Activated CD8-positive, alpha-beta memory T cell treated with anti-CD3 and anti-CD28 coated beads, Interleukin-2, amount 50 U/mL, for 48 hours (primary cell): ENCODE results near the gene FRY.

ENCODE experiments used
- DNase-seq: peaks from one replicate; pipeline ENCODE4 v3.0.0-alpha.2; 2020

The FRY gene

GRCh38 chr13:32228330-32229041, 196.9 kb downstream of the FRY start:
- no peak for DNase-seq

- DNase-seq: no peak
These were observed 197.9 kb downstream of the FRY start for GRCh38 chr13:32229443-32229842.

DNA sequence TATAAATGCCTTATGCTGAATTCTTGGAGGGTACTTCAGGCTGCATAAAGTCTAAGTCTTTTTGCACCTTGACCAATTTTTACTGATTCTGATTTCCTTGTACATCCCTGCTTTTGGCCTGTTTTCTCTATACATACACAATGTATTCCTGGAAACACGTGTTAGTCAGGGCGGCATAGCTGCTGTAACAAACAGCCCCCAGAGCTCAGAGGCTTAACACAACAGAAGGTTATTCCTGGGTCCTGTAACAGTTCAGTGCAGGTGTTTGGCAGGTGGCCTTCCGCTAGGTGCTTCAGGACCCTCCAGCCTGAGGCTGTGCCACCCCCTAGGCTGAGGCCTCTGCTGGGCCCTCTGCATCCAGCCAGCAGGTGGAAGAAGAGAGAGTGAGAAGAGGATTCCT, 200.7 kb downstream of the FRY start:
- DNase-seq: no peak

DNA sequence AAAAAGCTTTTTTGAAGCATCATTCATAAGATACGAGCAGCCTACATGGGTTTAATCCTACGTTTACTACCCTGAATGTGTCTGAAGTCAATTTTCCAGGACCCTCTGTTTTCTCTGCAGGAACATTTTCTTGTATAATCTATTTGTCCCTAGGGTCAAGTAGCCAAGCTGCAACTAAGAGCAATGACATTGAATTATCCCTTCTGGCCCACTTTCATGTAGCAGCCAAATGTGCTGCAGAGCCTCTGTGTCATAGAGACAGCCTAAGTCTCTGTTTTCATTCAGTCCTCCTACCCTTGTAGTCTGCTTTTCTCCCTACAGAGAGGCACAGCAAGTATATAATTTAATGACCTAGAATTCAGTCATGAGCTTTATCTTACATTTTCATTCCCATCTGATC, 201.5 kb downstream of the FRY start:
- no peak for DNase-seq

DNA sequence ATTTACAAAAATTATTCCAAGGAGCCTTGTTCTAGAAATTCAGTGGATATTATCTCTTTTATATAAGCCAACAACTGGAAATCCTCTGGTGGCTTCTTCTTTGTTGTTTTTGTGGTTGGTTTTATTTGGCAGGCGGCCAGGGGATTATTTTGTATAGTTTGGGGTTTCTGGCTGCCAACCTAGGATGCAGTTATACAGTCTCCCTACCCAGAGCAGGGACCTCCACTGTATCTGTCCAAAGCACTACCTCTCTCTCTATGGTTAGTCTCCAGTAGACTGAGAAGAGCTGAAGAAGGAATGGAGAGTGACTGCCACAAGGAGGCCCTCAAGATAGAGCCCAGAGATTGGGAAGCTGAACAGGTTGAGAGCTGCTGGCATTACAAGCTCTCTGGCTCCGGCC, 203.3 kb downstream of the FRY start:
- DNase-seq: no peak

DNA sequence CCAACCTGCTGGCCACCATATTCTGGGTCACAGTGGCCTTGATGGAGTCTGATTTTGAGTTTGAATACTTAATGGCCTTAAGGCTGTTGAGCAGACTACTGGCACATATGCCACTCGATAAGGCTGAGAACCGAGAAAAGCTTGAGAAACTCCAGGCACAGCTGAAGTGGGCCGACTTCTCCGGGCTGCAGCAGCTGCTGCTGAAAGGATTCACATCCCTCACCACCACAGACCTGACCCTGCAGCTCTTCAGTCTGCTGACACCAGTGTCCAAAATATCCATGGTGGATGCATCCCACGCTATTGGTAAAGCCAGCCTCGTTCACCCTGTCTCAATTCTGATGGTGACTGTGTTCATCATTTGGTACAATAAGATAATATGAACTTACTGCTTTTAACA, 206.1 kb downstream of the FRY start:
- DNase-seq: no peak

DNA sequence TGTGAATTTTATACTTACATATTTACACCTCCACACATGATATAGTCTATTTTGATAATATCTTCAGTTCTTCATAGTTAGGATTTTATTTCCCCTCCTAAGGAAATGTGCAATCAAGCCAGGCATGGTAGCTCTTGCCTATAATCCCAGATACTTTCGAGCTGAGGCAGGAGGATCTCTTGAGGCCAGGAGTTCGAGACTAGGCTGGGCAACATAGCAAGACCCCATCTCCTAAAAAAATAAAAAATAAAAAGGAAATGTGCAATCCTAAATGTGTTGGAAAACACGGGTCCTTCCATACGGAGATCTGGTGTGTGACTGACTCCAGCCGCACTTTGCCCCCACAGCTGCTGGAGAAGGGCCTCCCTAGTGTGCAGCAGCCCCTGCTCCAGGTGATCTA, 212.1 kb downstream of the FRY start:
- no peak for DNase-seq

DNA sequence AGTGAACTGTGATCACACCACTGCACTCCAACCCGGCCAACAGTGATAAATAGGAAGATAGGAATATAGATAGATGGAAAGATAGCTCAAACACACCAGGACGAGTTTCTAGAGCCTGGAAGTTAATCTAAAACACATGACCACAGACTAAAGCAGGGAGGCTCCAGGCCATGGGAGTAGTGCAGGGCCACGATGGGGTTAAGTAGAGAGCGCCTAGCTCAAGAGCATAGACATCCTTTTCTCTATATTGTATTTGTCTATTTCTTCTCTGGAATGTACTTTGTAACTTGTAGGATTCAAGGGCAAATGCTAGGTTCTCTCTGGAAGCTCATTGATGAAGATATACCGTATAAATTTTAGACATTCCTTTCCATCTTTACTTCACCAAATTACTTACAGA, 214.0 kb downstream of the FRY start:
- DNase-seq: no peak

- peak; percentile 57 for DNase-seq
These were observed 214.9 kb downstream of the FRY start for GRCh38 chr13:32246468-32246867.

DNA sequence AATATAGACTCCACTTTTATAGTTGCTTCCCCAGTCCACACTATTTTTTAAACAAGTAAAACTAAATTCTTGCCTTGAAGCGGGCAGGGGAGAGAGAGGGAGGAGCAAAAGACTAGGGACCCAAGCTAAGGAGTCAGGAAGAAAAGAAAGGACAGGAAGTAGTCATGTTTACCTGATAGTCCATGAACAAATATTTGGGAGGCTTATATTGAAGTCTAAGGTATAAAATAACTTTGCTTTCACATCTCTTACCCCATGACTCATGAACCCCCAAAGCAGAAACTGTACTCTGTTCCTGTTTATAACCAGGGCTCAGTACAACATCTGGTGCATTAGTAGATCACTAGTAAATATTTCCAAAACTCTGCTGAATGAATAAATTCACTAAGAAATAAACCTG, 216.3 kb downstream of the FRY start:
- no peak for DNase-seq

DNA sequence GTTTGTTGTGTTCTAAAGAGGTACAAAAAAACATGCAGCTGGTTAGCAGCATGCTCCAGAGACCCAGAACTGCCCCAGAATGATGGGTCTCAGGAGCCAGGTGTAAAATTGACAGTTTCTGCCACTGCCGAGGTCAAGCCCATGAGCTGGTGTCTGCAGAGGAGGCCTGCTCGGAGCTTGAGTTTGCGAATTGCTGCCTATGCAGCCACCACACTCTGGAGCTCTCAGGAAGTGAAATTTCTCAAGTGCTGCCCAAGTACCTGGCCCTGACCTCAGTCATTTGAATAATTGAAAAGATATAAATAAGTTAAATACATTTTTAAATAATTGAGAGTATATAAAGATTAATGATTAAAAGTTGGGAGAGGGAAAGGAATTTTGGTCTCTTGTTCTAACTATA, 217.2 kb downstream of the FRY start:
- no peak for DNase-seq

GRCh38 chr13:32252812-32253438, 221.4 kb downstream of the FRY start:
- DNase-seq: no peak

DNA sequence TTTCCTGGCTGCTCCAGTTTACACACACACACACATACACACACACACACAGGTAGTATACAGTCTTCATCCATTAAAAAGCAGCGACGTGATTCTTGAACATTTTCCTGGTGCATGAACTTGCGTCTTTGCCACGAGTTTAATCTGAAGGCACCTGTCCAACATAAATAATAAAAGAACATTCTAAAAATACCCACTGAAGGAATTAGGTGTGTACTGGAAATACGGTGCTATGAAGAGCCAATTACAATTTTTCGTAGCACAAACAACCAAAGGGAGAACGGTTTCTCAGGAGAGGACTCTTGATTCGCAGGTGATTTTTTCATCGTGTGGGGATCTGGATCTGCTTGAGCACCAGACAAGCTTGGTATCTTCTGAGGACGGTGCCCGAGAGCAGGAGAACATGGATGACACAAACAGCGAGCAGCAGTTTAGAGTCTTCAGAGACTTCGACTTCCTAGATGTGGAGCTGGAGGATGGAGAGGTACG, 222.4 kb downstream of the FRY start:
- no peak for DNase-seq

- DNase-seq: no peak
These were observed 222.8 kb downstream of the FRY start for GRCh38 chr13:32254416-32254815.

DNA sequence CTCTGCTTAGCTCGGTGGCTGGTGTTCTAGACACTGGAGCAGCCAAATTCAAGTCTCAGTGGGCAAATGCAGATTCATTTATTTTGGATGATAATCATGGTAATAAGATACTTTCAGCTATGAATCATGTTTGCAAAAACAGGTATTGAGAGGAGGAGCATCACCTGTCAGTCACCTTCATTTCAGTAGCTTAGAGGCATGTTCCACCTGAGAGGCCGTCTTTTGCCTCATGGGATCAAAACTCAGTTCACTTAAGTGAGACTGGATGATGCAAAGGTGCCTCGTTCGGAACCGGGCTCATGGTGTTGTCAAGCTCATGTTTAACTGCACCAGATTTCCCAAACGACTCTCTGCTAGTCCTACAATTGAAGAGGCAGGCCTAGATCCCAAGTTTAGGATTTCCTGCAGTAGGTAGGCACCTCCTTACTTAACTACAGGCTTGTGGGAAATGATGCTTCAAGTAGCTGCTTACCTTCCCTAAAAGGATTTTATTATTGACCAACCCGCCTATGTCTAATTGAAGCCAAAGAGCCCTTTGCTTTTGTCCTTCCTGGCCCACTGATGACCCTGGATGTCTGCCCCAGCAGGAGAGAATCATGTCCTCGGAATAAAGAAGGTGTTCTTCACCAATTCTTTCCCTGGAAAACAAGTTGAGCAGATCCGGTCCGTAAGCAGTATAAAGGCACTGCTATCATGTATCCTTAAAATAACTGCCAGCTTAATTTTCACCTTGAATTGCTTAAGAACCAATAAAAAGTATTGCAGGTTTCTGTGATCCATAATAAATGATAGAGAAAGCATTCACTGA, 223.5 kb downstream of the FRY start:
- no peak for DNase-seq

GRCh38 chr13:32255724-32256109, 224.1 kb downstream of the FRY start:
- DNase-seq: no peak

GRCh38 chr13:32256243-32256642, 224.7 kb downstream of the FRY start:
- DNase-seq: no peak

GRCh38 chr13:32257649-32258048, 226.1 kb downstream of the FRY start:
- DNase-seq: no peak

DNA sequence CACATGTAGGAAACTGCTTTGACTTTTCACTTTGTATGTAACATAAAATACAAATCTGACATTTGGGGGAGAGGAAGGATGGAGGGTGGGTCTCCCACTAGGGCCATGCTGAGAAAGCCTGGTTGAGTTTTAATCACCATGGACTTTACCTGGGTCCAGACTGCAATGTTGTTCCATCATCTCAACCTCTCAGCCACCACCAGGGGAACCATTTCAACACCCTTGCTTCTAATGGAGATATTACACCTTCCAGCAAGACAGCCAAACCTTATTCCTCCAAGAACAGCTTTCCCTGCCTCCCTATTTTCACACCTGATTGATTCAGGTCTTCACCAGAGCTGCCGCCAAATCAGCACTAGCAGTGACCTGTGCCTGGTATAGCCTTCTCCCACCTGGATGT, 227.5 kb downstream of the FRY start:
- no peak for DNase-seq

DNA sequence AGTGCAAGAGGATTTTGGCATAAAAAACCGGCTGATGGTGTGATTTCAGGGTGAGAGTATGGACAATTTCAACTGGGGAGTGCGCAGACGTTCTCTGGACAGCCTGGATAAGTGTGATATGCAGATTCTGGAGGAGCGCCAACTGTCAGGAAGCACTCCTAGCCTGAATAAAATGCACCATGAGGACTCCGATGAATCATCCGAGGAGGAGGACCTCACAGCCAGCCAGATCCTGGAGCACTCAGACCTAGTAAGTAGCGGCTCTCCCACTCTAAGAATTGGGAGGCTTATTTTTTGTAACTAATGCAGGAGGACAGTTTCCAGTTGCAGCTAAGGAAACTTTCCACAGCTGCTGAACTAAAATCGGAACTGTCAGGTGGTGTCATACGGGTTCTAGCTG, 230.0 kb downstream of the FRY start:
- DNase-seq: no peak

- DNase-seq: no peak
These were observed 230.6 kb downstream of the FRY start for GRCh38 chr13:32262165-32262564.

- no peak for DNase-seq
These were observed 231.0 kb downstream of the FRY start for GRCh38 chr13:32262619-32263018.

- DNase-seq: no peak
These were observed 232.8 kb downstream of the FRY start for GRCh38 chr13:32264407-32264806.

DNA sequence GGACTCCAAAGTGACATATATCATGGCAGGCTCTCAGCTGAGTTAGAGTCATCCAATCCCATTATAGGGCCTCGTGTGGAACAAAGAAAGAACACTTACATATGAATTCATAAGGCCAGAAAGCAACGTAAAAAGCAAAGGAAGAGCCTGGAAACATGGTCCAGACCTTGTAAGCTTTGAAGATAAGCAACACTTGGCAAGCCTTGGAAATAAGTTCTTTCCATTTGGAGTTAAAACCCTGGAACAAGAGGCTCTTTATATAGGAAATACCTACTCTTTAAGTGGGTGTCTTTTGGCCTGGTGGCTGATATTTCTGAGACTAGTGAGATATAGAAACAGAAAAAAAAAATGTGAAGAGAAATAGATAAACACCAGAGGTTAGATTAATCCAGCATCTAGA, 234.2 kb downstream of the FRY start:
- no peak for DNase-seq
